GM19468 (cell line): ENCODE data around the gene C16orf82.

ENCODE experiments used
- ATAC-seq: cut with Tn5 transposase; IDR thresholded peaks from one replicate; pipeline ENCODE4 v1.9.1; 2021; ENCODE audit warnings: mild to moderate bottlenecking, moderate library complexity, moderate number of reproducible peaks; ENCODE audit not compliant: unreplicated experiment; ENCODE audit errors: extremely low read depth

The C16orf82 gene

DNA sequence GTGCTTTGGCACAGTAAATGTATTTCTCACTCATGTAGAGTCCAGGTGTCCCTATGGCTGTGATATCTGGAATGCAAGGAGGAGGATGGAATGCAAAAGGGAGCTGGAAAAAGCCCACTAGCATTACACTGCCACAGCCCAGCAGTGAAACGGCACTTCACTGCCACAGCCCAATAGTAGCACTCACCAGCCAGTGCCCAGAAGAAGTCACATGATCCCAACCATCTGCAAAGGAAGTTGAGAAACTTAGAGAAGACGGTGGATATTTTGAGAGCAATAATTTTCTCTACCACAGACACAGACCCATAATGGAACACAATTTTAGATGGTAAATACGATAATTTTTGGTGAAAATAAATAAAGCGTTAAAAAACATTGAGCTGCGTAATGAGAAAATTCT, 51.8 kb downstream of the C16orf82 start:
- ATAC-seq = no peak
